Stimulated activated CD4-positive, alpha-beta T cell treated with anti-CD3 and anti-CD28 coated beads, Interleukin-15, amount 100 ng/mL, for 1 hour (primary cell): Measurements from ENCODE around the gene FAM228B.
A peak's percentile ranks its signal among the peaks of the same experiment; 100 is the strongest.
"Not testable (repeated sequence)": the region's sequence is repeated elsewhere in the genome, so short reads cannot be mapped to it uniquely, and the experiment has no call there.

Source experiments
- DNase-seq, 2 donors: peaks; one replicate each; pipeline ENCODE4 v3.0.0-alpha.2; 2020; ENCODE audit warnings: low read depth in 1 of 2, low spot score in 1 of 2

Gene FAM228B

DNA sequence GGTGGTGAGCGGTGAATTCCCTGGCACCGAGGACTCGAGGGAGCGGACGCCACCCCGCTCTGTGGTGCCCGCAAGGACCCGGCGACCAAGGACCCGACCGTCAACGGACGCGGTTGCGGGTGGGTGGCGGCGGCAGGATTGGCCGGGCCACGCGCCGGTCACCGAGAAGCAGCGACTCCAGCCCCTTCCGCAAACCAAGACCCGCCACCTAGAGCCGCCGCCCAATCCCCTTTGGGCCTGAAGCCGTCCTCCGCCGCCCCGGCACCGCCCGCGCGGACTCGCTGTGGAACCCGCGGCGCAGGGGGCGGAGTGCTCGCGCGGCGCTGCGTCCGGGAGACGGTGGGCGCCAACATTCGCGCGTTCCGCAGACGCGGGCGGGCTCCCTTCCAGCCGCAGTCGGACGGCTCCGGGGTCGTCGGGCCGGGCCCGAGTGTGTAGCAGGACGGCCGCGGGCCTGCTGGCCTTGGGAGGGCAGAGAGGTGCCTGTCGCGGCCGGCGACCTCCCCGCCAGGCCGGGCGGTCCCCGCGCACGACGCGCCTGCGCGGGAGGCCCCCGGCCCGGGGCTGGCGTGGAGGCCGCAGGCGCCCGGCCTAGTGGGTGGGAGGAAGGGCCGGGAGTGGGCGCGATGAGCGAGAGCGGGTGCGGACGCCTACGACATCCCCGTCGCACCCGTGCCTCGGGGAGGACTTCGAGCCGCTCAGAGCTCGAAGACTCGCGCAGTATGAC lies at the start of gene FAM228B, which contains the start of gene PFN4:
Gene FAM228B, plus strand, starts transcription at position 275 of the 727 bp plus-strand sequence. CDS start 893 bp downstream, outside the sequence.
Gene PFN4, minus strand, starts transcription at position 140 of the 727 bp plus-strand sequence. CDS start 799 bp downstream, outside the sequence.
- DNase-seq = peak; percentile 11 to 49

DNA sequence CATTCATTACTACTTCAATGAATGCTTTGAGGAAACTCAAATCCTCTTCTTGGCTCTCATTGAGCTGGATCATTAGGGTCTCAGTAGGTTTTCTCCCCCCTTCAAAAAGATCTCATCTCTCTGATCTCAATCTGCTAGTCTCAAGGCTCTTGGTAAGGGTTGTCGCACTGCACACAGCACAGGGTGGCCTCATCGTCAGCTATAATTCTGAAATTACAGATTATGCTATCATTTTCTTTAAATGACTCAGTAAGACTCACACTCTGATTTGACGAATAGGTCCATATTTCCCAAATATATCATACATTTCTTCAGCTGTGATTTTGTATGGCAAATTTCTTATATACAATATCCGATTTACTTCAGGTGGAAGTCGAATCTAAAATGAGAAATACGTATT lies 49.5 kb upstream of the FAM228B start:
- no peak for DNase-seq

DNA sequence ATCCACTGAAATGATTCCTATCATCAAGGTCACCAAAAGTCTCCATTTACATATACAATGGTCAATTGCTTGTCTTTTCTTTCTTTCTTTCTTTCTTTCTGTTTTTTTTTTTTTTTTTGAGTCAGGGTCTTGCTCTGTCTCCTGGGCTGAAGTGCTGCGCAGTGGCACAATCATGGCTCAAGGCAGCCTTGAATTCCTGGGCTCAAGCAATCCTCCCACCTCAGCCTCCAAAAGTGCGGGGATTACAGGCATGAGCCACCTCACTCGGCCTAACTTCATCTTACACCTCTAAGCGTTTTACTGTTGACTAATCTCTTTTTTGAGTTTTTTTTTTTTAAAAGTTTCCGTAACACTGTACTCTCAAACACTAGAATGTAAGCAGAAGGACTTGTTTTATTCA lies 48.0 kb upstream of the FAM228B start:
- DNase-seq = no peak

DNA sequence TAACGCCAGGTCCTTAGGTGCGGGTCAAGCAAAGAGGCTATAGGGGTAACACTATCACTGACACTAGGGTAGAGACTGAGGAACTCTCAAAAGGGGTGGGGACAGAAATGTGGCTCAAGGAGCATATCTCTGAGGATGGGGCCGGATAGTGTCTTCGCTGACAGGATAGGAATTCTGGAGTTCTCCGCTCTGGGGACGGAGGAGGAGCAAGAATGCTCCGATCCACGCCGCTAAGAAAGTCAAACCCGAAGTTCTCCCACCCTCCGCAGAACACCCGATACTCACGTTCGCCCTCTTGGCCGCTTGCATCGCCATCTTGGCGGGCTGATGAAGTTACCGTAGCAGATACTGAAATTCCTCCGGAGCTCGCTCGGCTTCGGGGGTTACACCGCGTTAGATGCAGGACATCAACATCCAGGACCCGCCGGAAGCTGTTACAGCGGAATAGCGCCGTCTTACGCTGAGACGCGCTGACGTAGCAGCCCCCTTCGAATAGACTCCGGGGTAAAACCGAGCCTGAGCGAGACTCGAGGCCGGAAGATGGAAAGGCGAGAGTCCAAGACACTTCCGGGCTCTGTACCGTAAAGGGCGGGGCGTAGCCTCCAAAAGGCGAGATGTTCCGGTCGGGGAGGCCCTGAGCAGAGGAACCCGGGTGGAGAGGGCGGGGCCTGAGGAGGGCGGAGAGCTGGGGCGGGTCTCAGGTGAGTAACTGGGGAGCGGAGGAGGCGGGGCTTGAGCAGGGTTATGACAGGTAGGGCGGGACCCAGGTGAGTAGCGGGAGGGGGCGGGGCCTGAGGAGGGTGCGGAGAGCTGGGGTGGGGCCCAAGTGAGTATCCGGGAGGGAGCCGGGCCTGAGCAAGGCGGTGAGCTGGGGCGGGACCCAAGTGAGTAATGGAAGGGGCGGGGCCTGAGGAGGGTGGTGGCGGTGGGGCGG lies 47.1 kb upstream of the FAM228B start, which contains the start of gene SF3B6:
Gene SF3B6, minus strand, starts transcription at position 412 of the 934 bp plus-strand sequence. Its CDS starts 97 bp downstream, at position 315.
- DNase-seq = peak; percentile 97 to 99

DNA sequence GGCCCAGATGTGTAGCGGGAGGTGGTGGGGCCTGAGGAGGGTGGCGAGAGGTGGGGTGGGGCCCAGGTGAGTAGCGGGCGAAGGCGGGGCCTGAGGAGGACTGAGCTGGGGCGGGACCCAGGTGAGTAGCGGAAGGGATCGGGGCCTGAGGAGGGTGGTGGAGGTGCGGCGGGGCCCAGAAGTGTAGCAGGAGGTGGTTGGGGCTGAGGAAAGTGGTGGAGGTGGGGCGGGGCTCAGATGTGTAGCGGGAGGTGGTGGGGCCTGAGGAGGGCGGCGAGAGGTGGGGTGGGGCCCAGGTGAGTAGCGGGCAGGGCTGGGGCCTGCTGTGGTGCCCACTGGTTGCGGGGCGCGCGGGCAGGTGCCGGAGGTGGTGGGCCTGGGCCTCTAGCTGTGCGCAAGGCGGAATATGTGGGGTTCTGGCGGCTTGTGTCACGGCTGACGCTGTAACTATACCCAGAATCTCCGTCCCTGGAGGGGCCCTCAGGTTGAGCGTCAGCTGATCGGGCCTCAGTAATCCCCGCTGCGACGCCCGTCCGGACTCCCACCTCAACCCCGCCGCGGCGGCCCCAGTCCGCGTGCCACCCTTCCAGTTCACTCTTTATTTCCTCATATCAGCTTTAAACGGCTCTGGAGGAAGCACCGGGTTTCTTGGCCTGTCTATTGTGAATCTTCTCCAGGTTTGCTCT lies 46.3 kb upstream of the FAM228B start:
- DNase-seq = no peak

- no peak for DNase-seq
These were observed 45.8 kb upstream of the FAM228B start for GRCh38 chr2:24077535-24077877.

GRCh38 chr2:24077879-24078278 lies 45.4 kb upstream of the FAM228B start:
- no peak for DNase-seq

GRCh38 chr2:24080701-24081100 lies 42.6 kb upstream of the FAM228B start:
- DNase-seq = no peak

- DNase-seq = no peak
These were observed 40.3 kb upstream of the FAM228B start for GRCh38 chr2:24082787-24083566.

DNA sequence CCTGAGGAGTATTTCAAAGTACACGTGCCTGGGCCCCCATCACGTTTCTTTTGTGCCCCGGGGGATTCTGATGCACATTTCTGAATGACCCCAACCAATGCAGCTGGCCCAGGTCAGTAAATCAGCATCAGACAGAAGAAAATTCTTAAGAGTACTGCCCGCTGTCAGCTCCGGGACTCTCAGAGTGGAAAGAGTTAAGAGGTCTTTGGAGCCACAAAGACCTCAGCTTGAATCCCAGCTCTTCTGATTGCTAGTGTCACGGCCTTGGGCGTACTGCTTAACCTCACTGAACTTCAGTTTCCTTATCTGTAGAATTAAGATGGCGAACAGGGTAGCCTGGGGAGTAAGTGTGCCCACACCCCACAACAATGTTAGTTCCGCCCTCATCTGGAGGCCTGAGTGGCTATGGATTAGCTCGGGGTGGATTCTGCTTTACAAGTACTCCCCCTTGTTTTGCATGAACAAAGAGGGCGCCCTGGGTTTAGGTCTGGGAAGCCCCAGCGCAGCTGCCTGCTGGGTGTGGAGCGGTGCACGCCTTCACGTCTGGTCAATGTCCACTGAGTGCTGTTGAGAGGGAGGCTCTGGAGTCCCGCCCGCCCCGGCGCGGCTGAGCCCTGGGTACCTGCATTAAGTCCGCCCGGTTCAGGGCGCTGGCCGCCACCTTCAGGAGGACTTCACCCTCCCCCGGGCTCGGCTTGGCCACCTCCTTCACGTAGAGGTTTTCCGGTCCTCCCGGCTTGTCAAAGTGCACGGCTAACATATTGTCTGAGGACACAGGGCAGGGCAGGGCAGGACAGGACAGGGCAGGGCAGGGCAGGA lies 39.5 kb upstream of the FAM228B start:
- peak in 1 of 2 donors; percentile 9 for DNase-seq

DNA sequence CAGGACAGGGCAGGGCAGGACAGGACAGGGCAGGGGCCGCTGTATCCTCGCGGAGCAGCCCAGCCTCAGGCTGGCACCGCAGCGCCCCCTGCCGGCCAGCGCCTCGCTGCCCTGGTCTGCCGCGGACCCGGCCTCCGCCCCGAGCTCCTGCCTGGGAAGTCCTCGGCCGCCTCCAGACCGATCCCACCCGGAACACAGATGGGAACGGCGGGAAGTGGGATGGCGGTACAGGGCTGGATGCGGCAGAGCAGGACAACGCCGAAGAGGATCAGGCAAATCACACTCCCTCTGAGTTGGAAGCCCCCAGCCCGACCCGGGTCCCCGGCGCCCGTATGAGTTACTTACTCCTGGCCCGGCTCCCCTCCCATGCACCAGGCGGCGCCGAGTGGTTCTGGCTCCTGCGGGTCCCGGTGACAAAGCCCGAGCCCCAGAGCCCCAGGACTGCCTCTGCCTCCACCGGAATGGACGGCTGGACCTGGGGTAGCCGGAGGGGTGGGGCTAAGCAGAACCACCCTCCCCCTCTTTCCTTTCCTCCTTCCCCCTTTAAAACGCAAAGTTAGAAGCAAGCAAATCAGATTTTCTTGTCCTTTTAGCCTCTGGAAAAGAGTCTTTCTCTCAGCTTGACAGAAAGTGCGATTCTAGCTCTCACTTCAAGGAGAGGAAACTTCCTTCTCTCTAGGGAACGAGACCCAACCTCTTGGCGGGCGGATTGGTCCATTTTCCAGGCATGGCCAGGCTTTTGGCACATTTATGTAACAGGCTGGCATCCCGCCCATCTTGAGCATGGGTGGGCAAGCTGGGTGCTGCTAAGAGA lies 38.7 kb upstream of the FAM228B start, which contains the start of gene TP53I3:
Gene TP53I3, minus strand, starts transcription at position 449 of the 814 bp plus-strand sequence. CDS start 508 bp downstream, outside the sequence.
- peak; percentile 67 to 78 for DNase-seq

DNA sequence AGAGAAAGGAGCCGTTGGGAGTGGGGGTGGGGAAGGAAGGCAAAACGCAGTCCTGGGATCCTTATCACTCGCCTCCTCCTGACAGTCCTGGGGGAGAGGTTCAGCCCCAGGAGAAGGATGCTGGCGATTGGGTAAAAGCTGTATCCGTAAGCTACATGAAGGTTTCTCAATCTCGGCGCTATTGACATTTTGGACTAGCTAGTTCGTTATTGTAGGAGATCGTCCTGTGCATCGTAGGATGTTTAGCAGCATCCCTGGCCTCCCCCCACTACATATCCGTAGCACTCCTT lies 38.1 kb upstream of the FAM228B start:
- DNase-seq = no peak

- DNase-seq = no peak
These were observed 37.0 kb upstream of the FAM228B start for GRCh38 chr2:24086241-24086640.

DNA sequence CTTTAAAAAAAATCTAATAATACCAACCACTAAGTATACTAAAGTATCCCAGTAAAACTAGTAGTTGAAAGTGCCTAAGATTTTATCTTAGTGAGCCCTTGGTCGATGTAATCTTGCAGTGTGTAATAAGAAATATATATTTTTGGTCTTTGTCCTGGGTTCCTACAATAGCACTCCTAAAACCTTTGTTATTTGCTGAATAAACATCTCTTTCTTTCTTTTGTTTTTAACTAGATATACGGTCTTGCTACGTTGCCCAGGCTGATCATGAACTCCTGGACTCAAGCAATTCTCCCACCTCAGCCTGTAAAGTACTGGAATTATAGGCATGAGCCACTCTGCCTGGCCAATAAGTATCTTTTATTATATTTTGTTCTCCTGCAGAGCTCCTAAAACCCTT lies 36.2 kb upstream of the FAM228B start:
- no peak for DNase-seq

DNA sequence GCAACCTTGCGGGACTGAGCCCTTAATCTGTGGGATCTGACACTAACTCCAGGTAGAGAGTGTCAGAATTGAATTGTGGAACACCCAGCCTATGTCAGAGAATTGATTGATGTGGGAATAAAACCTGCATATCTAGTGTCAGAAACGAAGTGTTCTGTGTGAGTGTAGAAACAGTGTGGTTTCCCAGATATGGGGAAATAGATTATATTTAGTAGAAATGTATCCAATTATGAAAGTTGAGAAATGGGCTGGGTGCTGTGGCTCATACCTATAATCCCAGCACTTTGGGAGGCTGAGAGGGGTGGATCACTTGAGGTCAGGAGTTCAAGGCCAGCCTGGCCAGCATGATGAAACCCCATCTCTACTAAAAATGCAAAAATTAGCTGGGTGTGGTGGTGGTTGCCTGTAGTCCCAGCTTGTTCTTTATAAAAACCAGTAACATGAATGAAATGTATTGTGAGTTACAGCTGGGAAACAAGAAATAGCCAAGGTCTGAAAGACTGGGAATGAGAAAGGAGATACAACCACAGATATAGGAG lies 34.4 kb upstream of the FAM228B start:
- DNase-seq = no peak

- not testable (repeated sequence) for DNase-seq
These were observed 30.0 kb upstream of the FAM228B start for GRCh38 chr2:24093270-24093669.

- DNase-seq = not testable (repeated sequence)
These were observed 28.0 kb upstream of the FAM228B start for GRCh38 chr2:24095171-24095677.

DNA sequence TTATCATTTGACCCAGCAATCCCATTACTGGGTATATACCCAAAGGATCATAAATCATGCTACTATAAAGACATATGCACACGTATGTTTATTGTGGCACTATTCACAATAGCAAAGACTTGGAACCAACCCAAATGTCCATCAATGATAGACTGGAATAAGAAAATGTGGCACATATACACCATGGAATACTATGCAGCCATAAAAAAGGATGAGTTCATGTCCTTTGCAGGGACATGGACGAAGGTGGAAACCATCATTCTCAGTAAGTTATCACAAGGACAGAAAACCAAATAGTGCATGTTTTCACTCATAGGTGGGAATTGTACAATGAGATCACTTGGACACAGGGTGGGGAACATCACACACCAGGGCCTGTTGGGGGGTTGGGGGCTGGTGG lies 22.5 kb upstream of the FAM228B start:
- DNase-seq = not testable (repeated sequence)
